Esophagus muscularis mucosa (tissue), 3 donors: ENCODE results near the gene FBXW11.

Experiments
- CTCF ChIP-seq, 3 experiments: fragments of 200-600 bp in 2 of 3; fragments of 450-650 bp in 1 of 3; sonication (generic) in 2 of 3; IDR thresholded peaks; one replicate each; pipeline ENCODE4 v1.5.1; 2017 to 2019; ENCODE audit warnings: antibody characterized with exemption in 3 of 3, mild to moderate bottlenecking in 2 of 3, moderate library complexity in 1 of 3
- POLR2AphosphoS5 ChIP-seq, 2 donors: sonication (generic); formaldehyde crosslinking; IDR thresholded peaks; one replicate each; pipeline ENCODE4 v1.6.1; 2017; ENCODE audit warnings: antibody characterized with exemption in 2 of 2

DNA sequence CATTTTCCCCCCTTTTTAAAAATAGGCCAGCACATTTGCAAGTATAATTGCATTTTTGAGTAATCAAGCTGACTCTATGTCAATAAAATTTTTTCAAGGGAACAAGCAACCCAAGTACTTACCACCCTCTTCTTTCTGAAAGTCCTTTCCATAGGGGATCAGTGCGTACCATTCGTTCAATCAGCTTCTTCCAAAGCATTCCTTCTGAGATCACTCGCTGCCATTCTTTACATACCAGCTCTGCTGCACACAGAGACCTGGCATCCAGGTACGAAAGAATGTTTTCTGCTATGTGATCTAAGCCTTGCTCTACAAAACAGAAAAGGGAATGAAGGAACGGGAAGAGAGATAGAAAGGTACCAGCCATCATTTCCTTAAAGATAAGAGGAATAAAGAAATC is 106.6 kb downstream of the FBXW11 start:
- no peak for TF ChIP-seq CTCF (IDR thresholded peaks at IDR 0.05)
- no peak for TF ChIP-seq POLR2AphosphoS5 (IDR thresholded peaks at IDR 0.05)
